ENCODE measurements around the gene GPR61. TPM values are rescaled to one million over a fixed set of nuclear protein-coding genes. Genes with fewer than 3 reads are reported as not detected.

The GPR61 gene
- total RNA-seq, 1 donor from 2014 or later: 0.53 TPM

DNA sequence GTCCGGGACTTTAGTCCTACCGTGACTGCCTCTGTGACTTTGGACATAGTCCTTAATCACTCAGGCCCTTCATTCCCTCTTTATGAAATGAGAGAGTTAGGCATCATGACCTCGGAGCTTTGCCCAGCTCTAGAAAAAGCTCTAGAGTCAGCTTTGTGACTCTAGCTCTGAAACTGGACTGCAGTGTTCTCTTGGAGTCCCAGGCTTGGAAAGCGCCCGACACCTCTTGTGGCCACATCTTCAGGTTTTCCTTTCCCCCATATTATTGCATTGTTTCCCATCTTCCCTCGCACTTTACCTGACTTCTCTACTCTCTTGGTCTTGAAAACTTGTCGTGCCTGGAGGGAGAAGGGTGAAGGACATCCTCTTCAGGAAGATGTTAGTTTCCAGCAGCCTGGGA, 17.6 kb upstream of the GPR61 start:
- no peaks in the 10 kb centered on the region for H3K36me3 Mint-ChIP-seq (ENCODE audit: insufficient read depth)
- H3K9me3 Mint-ChIP-seq (ENCODE audit: low read depth): no peaks in the 10 kb centered on the region
- no peak overlapping the region for H3K27ac Mint-ChIP-seq
- H3K4me3 Mint-ChIP-seq (ENCODE audit: low read depth): no peak overlapping the region
- H3K27me3 Mint-ChIP-seq: peaks cover 33% of the 10 kb centered on the region
- no peak for DNase-seq (ENCODE audit: low spot score, unreplicated experiment)
- TF ChIP-seq, protein P1, sequence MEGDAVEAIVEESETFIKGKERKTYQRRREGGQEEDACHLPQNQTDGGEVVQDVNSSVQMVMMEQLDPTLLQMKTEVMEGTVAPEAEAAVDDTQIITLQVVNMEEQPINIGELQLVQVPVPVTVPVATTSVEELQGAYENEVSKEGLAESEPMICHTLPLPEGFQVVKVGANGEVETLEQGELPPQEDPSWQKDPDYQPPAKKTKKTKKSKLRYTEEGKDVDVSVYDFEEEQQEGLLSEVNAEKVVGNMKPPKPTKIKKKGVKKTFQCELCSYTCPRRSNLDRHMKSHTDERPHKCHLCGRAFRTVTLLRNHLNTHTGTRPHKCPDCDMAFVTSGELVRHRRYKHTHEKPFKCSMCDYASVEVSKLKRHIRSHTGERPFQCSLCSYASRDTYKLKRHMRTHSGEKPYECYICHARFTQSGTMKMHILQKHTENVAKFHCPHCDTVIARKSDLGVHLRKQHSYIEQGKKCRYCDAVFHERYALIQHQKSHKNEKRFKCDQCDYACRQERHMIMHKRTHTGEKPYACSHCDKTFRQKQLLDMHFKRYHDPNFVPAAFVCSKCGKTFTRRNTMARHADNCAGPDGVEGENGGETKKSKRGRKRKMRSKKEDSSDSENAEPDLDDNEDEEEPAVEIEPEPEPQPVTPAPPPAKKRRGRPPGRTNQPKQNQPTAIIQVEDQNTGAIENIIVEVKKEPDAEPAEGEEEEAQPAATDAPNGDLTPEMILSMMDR (IDR thresholded peaks at IDR 0.05; ENCODE audit: unreplicated experiment): no peak
- peaks cover 10% of the 10 kb centered on the region for H3K4me1 Mint-ChIP-seq (ENCODE audit: low read depth)

DNA sequence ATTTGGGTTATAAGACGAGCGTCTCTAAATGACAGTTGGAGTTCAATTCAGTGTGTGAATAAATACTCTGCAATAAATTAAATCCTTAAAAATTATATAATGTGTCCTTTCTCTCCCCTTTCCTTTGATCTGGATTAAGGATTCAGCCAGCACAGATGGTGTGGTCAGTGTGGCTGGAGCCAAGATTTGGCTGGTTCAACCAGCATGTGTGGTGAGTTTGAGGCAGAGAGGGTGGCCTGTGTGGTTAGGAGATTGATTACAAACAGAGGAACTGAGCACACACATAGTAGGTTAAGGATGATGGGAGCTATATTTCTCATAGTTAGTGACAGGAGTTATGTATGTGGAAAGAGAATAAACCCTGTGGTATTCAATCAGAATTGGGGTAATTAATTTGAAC, 16.0 kb upstream of the GPR61 start:
- no peaks in the 10 kb centered on the region for H3K9me3 Mint-ChIP-seq (ENCODE audit: low read depth)
- TF ChIP-seq, protein P1 (IDR thresholded peaks at IDR 0.05; ENCODE audit: unreplicated experiment): no peak
- no peaks in the 10 kb centered on the region for H3K36me3 Mint-ChIP-seq (ENCODE audit: insufficient read depth)
- peaks cover 10% of the 10 kb centered on the region for H3K4me1 Mint-ChIP-seq (ENCODE audit: low read depth)
- H3K4me3 Mint-ChIP-seq (ENCODE audit: low read depth): no peak overlapping the region
- no peak overlapping the region for H3K27ac Mint-ChIP-seq
- peaks cover 44% of the 10 kb centered on the region for H3K27me3 Mint-ChIP-seq
- DNase-seq (ENCODE audit: low spot score, unreplicated experiment): no peak

GRCh38 chr1:109527098-109527811, 12.4 kb upstream of the GPR61 start:
- DNase-seq (ENCODE audit: low spot score, unreplicated experiment): no peak
- Mint-ChIP-seq H3K9me3 (ENCODE audit: low read depth) (no peaks in the 10 kb centered on the region), H3K4me1 (ENCODE audit: low read depth) (peaks cover 4% of the 10 kb centered on the region), H3K27ac (no peak overlapping the region), H3K36me3 (ENCODE audit: insufficient read depth) (no peaks in the 10 kb centered on the region), H3K4me3 (ENCODE audit: low read depth) (no peak overlapping the region), H3K27me3 (peaks cover 38% of the 10 kb centered on the region)
- TF ChIP-seq, protein P1 (IDR thresholded peaks at IDR 0.05; ENCODE audit: unreplicated experiment): no peak

DNA sequence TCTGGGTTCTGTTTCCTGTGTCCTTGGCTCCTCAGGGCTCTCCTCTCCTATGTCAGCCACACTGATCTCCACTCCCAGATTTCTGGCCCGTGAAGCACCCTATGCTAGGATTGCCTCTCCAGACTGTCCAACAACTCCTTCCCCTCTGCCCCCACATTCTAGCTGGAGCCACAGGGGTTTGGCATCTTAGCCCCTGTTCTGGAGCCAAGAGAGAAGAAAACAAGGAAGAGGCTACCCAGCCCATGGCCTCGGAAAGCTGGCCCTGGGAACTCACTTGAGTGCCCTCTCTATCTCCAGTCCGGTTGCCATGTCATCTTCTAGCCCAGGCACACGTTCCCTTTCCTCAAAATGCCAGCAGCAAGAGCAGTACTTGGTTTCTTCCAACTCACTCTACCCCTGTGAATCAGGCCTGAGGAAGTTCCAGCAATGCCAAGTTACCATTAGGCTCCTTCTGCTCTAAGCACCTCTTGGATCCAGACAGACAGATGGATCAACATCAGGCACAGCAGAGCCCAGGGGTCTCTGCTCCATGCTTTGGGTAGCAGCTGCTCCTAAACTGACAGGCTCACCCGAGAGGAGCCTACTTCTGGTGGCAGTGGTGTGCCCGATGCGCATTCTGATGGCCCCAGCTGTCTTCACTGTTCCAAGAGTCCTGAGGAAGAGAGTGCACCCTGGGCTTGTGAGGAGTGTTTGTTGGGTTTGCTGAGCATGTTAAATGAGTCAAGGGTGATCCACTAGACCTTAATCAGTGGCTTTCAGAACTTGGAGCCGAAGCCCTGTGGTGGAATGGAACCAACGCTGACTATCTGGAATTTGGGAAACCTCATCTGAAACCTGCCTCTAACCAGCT, 11.6 kb upstream of the GPR61 start:
- Mint-ChIP-seq H3K27me3 (peaks cover 33% of the 10 kb centered on the region), H3K4me1 (ENCODE audit: low read depth) (peaks cover 7% of the 10 kb centered on the region), H3K4me3 (ENCODE audit: low read depth) (no peak overlapping the region), H3K9me3 (ENCODE audit: low read depth) (no peaks in the 10 kb centered on the region), H3K36me3 (ENCODE audit: insufficient read depth) (no peaks in the 10 kb centered on the region), H3K27ac (no peak overlapping the region)
- no peak for DNase-seq (ENCODE audit: low spot score, unreplicated experiment)
- TF ChIP-seq, protein P1 (IDR thresholded peaks at IDR 0.05; ENCODE audit: unreplicated experiment): no peak

DNA sequence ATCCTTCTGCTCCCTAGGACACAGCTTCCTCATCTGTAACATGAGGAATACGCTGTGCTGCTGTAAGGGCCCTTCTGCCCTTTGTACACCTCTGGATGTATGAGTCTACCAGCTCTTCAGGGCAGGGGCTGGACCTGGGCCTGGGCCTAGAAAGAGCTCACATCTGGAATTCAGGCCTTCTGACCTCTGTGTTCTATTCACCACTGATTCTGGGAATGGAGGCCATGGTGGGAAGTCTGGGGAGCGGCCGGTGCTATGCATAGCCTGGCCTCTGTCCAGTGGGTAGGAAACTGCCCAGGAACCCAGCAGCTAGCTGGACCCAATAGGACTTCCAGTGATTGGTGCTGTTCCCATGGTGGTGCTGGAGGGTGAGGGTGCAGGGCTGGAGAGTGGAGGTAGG, 11.0 kb upstream of the GPR61 start:
- Mint-ChIP-seq H3K9me3 (ENCODE audit: low read depth) (no peaks in the 10 kb centered on the region), H3K4me3 (ENCODE audit: low read depth) (no peak overlapping the region), H3K36me3 (ENCODE audit: insufficient read depth) (no peaks in the 10 kb centered on the region), H3K4me1 (ENCODE audit: low read depth) (peaks cover 7% of the 10 kb centered on the region), H3K27me3 (peaks cover 33% of the 10 kb centered on the region), H3K27ac (no peak overlapping the region)
- DNase-seq (ENCODE audit: low spot score, unreplicated experiment): no peak
- TF ChIP-seq, protein P1 (IDR thresholded peaks at IDR 0.05; ENCODE audit: unreplicated experiment): no peak
